ENCODE data around the gene KRT222.

KRT222 gene

DNA sequence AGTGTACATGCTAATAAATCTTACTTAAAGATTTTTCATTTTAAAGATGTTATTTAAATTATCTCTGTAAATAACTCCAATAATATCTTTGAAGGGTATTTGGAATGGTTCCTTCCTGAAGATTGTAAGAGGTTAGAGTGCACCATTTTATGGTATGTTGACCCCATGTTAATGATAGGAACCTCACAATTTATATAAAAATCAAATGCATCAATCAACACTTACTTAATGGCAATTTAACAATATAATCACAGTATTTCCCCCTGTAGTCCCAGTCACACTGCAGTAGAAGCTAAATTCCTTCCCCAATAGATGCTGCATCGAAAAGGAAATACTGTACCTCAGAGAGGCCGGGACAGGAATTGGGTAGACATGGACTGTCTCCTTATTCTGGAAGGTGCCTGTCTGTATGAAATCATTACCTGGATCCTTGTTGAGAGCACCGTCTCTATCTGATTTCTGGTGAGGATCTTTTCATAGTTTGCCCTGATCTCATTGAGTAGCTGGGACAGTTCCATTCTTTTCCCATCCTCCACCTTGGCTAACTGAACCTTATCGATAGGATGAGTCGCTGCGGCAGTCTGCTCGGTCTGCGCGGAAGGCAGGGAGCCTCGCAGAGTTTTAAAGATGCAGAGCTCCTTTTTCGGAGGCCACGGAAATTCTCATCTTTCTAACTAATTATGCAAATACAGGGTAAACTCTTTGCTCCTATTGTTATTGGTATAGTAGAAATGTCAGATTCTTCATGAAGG lies at the start of gene KRT222:
Gene KRT222 (minus strand): TSS at position 596 of the 752 bp plus-strand sequence. CDS start 78 bp downstream, at position 518.
- no peak for DNase-seq (ENCODE audit: low read depth)

DNA sequence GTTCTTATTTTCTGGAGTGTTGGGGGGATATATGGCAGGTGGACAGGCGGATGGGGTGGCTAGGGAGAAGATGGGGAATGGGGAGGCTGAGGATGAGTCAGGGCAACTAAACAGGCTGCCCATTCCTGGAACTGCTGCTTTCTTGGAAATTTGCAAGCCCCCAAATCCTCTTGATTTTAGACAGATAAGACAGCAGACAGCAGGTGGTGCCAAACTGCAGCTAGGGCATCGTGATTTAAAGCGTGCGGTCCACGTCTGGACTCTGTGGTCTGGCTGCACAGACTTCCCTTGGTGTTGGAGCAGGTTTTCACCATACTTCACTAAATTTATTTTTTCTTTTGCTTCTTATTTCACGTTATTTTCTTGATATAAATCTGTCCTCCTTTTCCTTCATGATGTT lies 49.5 kb upstream of the KRT222 start:
- DNase-seq (ENCODE audit: low read depth) = no peak

DNA sequence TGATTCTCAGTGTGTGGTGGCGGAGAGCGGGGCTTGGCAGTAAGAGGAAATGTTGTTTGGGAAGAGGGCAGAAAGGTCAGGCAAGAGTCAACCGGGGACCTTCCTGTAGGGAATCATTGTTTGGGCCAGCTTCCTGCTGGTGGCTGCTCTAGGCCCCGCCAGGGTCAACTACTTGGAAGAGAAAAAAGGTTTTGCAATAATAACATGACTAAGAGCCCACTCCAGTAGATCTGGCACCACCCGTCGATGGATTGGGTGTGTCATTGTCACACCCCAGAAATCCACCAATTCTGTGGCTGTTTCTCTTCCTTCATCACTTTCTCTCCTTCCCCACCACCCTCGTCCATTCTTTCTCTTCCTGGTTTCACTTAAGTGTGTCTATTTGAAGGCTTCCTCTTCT lies 42.8 kb upstream of the KRT222 start:
- DNase-seq (ENCODE audit: low read depth) = no peak

DNA sequence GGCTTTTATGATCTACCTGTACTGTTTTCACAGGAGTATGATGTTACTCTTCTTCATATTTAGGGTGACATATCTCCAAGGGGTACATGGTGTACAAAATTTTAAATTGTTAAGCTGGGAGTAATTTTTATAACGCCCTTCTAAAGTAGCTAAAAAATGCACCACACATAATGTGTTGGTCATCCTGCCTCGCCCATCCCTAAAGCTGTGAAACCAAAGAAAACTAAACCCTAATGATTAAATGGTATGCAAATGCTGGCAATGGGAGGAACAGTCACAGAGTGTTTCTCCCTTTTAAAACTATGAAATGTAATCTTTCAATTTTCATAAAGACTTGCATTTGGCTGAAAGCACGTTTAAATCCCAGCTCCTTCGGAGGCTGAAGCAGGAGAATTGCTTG lies 40.6 kb upstream of the KRT222 start:
- DNase-seq (ENCODE audit: low read depth) = no peak

DNA sequence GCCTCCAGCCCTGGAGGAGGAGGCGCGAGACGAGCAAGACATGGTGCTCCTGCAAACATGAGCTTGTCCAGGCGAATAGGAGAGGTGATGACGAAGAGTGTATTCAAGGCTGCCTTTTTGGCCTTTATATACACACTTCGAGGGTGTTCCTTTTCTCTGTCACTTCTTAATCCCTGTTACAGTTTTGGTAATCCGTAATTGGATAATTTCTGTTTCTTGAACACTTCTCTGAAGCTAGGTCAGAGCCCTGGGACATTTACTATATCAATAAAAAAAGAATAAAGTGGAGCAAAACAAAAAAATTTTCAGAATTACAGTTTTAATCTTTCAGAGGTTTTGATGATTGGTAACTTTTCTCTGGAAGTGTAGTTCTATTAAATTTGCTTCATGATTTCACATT lies 38.7 kb upstream of the KRT222 start, which contains the start of gene KRT24:
Gene KRT24 (minus strand): TSS at position 101 of the 400 bp plus-strand sequence. CDS start 59 bp downstream, at position 42.
- DNase-seq (ENCODE audit: low read depth) = no peak

DNA sequence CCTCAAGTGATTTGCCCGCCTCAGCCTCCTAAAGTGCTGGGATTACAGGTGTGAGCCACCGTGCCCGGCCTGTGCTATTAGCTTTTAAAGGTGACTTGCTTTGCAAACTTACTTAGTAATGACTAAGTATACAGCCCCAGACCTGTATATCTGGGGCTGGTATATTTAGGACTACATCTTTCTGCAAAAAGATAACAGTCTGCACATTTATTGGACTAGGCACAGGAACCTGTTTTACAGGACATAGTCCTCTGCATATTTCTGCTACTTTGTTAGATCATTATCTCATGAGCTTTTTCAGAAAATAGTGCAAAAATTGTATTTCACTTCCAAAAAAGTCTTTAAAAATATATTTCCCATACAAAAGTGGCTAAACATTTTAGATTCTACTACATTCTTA lies 37.3 kb upstream of the KRT222 start:
- no peak for DNase-seq (ENCODE audit: low read depth)

DNA sequence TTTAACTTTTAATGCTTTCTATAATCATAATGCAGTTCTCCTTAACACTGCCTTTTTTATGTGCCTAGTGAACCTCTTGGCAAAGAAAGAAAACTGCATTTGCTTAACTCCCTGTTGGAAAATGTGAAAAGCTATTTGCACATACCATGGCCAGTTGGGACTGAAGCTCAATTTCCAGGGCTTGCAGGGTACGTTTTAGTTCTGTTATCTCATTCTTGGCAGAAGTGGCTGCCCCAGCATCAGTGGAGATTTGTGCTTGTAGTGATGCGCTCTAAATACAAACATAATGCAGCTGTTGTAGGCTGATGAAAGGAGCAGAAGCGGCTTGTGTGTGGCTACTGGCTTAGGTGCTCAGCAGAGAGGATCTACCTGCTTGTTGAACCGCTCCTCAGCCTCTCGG lies 34.9 kb upstream of the KRT222 start:
- no peak for DNase-seq (ENCODE audit: low read depth)

DNA sequence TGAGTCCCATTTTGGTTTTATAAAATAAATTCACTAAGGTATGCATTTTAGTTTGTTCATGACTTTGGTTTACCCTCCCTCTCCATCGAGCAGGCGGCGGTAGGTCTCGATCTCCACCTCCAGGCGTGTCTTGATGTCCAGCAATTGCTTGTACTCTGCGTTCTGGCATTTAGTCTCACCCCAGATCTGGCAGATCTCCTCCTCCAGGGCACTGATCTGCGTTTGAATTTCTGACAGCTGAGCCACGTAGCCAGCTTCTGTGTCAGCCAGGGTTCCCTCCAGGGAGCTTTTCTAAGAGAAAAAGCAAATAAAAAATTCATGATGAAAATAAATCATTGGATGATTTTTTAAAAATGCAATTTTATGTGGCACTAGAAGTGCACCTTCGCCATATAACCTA lies 34.4 kb upstream of the KRT222 start:
- no peak for DNase-seq (ENCODE audit: low read depth)

DNA sequence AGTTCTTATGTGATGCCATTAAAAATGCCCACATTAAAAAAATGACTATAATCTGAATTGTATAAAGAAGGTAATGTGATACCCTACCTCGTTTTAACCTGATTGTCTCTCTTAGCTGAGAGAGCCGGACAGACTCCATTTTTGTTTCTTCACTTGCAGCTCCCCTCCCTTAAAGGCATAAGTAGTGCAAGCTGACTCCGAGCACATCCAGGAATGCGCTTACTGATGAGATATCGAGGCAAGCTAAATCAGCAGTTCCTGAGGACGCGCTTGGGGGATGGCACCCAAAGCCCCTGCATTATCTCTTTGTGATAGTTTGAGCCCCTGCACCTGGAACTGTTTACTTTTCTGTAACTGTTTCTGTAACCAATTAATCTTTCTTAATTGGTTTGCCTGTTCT lies 32.3 kb upstream of the KRT222 start:
- no peak for DNase-seq (ENCODE audit: low read depth)

DNA sequence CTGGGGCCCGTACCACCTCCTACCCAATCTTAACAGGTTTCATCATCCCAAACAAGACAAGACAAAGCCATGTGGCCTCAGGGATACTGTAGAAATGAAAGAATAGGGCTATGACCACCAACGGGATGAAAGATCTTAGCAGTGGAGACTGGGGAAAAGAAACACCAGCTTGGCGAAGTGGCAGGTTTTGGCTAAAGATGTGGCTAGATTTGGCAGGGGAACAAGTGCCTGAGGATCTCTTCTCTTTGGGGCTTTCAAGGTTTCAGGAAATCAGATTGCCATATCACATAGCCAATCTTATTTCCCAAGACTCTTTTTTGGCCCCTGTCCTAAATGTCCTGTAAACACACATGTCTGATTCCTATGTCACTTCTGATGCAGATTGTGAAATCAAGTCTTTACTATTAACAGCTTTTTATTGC lies 31.7 kb upstream of the KRT222 start:
- DNase-seq (ENCODE audit: low read depth) = no peak

DNA sequence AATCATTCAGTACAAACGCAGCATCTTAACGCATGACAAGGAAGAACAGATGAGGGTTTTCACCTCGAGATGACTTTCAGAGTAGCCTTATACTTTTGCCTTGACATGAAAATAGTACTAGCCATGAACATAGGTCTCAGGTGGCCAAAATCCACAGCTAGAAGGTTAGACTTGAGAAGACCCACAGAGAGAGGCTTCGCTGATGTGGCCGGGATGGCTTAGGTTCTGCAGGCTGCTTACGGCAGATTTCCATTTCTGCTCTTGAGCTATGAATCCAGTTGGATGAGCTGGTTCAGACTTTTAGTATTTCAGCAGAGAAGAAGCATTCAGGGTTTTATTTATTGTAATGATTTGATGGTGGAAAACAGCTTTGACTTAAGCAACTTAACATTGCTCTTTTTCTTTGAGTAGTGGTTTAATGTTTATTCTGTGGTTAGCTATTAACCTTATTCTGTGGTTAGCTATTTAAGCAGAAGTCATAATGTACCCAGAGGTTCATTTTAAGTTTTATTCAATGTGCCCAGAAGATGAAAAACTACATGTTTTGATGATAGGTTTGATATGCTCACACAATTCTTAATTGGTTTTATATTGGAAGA lies 31.0 kb upstream of the KRT222 start:
- DNase-seq (ENCODE audit: low read depth) = no peak

DNA sequence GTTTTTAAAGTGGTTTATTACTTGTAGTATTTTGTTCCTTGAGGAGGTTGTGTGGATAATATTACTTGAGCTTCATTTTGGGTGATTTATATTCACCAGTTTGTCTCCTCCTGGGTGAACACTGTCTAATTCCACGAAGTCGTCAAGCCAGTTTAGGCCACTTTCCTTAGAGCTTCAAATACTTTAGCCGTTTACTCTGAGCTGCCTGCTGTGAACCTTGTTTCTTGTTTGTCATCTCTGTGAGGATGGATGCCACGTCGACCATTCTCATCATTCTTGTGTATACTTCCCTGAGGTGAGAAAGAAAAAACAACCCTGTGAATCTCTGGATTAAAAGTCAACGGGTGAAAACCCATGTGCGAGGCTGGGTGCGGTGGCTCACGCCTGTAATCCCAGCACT lies 29.6 kb upstream of the KRT222 start:
- no peak for DNase-seq (ENCODE audit: low read depth)

DNA sequence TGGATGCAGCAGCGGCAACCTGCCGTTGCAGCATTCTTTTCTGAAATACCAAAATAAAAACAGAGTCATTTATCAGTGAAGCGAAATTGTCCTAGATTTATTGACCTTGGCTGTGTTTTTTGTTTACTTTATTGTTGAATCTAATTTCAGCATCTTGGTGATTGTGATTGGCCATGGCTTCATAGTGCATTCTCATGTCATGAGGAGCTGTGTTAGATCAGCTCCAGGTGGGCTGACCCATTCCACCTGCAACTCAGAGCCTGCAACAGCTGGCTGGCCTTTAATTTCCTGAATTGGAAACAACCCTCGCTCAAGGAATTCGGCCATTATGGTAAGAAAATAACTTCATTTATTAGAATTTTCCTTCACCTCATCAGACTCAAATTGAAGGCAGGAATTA lies 22.1 kb upstream of the KRT222 start:
- no peak for DNase-seq (ENCODE audit: low read depth)

DNA sequence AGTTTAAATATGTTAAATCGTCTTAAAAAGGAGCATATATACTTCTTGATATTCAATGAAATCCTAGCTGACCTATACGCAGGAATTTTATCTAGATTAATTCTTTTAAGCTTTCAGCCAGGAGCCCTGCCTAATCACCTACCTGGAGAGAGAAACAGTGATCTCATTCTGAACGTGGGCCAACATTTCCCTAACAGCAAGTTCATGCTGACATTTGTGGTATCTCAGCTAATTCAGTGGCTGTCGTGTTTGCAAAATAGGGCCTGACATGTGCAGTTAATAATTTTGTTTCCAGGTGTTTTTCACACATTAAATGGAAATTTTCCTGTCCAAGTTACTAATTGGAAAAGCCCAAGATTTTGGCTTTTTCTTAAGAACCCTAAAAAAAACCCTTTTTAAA lies 21.2 kb upstream of the KRT222 start:
- no peak for DNase-seq (ENCODE audit: low read depth)

DNA sequence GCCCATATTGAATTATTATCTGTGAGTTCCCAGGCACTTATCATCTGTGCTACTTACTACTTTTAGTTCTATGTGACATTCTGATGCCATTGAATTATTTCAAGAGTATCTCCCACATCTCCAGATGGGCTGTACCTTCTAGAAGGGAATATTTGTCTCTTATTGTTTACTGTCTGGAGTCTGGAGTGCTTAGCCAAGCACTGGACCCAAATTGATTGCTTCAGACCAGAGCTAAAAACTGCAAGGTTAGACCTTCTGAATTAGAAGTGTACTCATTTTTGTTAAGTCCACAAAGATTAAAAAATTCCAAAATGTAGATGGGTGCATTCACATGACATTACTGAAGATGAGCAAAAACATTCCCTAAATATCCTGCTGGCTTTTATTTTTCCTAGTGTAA lies 16.0 kb upstream of the KRT222 start:
- no peak for DNase-seq (ENCODE audit: low read depth)

DNA sequence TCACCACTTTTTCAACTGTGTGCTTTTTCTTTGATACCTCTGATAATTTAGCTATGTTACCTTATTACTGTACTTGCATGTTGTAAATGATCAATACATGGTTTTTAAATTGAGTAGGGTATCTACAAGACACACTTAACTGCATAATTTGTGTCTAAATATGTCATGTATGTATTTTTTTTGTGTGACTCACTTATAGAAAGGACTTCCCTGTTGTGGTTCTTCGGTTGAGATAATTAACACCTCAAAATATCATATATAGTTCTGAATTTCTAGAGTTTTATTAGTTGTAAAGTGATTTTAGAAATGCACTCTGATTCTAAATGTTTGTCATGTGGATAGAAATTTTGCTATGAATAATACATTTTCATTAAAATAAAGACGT lies 14.5 kb upstream of the KRT222 start:
- no peak for DNase-seq (ENCODE audit: low read depth)

DNA sequence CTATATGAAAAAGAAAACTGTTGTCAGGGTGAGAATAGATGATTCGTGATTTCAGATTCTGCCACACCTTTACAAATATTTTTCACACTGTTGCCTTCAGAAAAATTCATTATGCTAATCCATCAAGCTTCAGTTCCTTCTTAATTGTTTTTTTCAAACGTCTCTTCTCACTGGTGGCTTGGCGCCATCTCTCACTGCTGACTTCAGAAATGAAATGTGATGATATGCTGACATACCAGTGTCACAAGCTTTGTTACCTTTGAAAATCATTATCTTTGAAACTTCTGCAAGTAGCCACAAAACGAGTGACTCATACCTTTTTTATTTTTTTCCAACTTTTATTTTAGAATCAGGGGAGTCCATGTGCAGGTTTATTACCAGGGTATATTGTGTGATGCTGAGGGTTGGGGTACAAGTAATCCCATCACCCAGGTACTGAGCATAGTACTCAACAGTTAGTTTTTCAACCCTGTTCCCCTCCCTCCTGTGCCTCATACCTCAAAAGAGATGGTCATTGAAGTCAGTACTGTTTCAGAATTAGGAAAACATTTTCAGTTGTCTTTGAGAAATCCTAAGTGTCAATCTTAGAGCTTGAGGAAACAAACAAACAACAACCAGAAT lies 14.0 kb upstream of the KRT222 start:
- DNase-seq (ENCODE audit: low read depth) = no peak

DNA sequence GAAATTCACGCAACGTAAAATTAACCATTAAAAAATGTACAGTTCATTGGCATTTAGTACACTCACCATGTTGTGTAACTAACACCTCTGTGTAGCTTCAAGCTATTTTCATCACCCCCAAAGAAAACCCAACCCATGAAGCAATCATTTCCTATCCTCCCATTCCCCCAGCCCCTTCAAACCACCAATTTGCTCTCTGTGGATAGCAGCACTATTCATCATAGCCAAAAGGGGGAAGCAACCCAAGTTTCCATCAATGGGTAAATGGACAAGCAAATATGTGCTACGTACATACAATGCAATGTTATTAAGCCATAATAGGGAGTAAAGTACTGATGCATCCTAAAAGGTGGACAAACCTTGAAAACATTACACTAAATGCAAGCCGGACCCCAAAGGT lies 10.9 kb upstream of the KRT222 start:
- no peak for DNase-seq (ENCODE audit: low read depth)

DNA sequence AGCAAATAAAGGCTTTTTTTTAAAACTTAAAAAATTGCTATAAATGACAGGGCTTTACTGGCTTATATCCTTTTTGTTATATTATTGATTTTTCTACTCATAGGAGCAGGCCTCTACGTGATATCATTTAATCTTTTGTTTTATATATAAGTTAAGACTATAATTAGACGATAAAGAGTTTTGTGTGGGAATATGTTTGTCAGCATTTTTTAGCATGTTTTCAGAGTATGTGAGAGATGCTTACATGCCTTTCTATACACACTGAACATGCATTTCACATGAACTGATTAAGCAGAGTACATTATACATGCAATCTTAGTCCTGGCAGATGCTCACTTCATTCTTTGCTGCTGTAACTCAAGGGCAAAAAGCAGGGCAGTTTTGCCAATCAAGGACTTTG lies 7.7 kb upstream of the KRT222 start:
- DNase-seq (ENCODE audit: low read depth) = no peak

DNA sequence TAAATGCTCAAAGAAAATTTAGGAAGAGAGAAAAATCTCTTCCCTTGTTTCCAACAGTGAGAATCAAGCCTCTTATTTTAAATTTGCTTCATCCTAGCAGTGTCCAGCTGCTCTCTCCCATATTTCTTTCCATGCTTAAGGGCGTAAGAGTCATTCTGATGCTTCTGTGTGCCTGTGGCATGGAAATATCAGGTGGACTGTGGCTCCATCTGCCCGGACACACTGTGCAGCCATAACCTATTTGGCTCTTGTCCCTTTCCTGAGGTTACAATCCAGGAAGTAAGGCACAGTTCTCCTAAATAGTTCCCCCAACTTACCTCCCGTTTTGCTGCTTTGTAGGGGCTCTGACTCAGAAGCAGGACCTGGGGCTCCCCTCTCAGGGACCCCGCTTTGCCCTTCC lies 6.3 kb upstream of the KRT222 start:
- DNase-seq (ENCODE audit: low read depth) = no peak

DNA sequence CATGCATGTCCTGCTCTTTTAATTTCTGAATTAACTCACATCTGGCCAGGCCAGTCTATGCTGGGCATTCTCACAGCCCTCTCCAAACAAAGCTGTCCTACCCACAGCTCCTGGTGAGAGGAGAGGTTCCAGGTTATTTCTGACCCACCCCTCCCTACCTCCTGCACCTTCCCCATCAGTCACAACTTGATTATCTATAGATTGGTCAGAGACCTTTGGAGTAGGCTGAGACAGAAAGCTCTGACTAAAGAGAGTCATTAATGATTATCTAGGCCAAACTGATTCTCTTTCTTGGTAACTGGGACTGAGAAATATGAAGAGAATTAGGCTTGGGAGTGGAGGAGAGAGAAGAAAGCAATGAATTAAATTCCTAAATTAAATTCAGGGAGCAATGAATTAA lies 1.4 kb upstream of the KRT222 start:
- DNase-seq (ENCODE audit: low read depth) = no peak

DNA sequence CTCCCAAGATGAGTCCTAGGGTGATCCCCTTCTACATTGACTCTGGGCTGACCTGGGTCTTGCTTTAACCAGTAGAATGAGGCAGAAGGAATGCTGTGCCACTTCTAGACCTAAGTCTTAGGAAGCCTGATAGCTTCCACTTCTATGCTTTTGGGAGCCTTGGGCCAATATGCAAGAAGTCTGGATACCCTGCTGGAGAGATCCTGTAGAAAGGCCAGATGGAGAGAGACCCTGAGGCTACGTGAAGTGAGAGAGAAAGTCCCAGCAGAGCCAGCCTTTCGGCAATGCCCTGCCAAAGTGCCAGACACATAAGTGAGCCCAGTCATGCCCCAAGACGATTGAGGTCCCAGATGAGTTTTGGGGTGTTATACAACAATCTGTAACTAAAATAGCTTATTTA lies 1.7 kb downstream of the KRT222 start:
- no peak for DNase-seq (ENCODE audit: low read depth)

DNA sequence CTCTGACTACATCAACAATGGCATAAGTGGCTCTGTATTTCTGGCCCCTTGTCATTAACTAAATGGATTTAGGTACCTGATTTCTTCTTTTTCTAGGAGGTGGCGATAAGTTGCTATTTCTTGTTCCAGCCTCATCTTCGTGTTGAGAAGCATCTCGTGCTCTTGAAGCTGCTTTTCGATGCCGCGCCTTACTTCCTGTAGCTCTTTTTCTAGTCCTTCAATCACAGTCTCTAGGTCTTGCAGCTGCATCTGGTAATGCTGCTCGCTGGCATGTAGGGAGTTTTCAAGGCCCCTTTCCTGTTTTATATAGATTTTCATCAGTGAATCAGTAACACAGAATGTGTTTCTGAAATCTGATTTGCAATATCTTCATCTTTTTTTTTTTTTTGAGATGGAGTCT lies 5.1 kb downstream of the KRT222 start:
- DNase-seq (ENCODE audit: low read depth) = no peak

DNA sequence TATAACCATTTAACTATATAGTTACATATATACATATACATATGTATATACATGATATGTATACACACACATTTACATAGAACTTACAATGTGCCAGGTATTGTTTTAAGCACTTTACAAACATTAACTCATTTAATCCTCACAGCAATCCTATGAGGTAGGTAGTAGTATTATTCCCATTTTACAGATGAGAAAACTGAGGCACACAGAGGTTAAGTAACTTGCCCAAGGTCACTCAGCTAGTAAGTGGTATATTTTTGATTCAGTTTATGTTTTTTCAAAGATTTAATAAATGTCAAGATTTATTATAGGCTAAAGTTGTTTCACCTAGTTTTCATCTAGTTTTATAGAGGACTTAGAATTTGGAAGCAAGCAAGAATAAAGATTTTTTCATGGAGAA lies 6.6 kb downstream of the KRT222 start:
- no peak for DNase-seq (ENCODE audit: low read depth)
